Middle frontal gyrus (tissue), 1 donor: ENCODE data around the gene PARP1.
"Not testable (repeated sequence)": the region's sequence is repeated elsewhere in the genome, so short reads cannot be mapped to it uniquely, and the experiment has no call there.

Experiments used
- DNase-seq: peaks from one replicate; pipeline ENCODE4 v3.0.0-alpha.2; 2015; ENCODE audit warnings: low spot score; ENCODE audit errors: extremely low spot score

Gene PARP1

DNA sequence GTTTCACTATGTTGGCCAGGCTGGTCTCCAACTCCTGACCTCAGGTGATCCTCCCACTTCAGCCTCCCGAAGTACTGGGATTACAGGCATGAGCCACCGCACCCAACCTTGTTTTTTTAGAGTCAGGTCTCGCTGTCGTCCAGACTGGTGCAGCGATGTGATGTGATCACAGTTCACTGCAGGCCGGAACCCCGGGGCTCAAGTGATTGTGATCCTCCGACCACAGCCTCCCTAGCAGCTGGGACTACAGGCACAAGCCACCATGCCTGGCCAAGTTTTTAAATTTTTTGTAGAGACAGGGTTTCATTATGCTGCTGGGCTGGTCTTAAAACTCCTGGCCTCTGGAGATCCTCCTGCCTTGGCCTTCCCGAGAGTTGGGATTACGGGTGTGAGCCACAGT lies 52.9 kb downstream of the PARP1 start:
- no peak for DNase-seq

DNA sequence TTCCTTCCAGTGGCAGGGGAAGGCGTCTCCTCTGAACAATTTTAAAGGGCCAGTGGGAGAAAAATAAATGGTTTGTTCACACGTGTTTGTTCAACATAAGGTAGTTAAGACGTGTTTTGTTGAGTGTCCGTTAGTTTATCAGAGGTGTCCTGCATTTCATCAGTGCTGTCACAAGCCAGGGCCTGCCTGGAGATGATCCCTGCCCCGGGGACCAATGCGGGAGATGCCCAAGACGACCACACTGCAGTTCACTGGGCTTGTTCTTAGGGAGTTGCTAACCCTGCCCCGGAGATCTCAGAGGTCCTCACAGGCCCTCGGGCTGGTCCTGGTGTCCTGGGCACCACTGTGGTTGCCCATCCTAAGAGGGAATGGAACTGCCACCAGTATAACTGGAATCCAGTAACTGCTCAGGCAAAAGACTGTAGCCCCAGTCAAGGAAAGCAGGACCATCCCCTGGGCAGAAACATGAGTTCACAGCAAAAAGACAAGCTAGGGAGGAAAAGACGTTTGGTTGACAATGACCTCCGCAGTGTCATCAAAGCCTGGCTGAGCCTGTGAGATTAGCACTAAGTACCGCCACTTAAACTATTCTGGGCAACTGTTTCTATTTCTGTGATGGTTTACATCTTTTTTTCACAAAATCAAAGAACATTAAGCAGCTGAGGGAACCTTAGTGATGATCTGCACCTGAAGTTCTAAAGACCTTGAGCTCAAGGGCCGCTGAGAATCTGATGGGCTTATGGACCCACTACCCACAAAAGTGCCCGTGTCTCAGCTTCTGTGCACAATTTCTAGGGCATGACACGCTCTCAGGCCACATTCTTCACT lies 54.0 kb downstream of the PARP1 start:
- DNase-seq: no peak

DNA sequence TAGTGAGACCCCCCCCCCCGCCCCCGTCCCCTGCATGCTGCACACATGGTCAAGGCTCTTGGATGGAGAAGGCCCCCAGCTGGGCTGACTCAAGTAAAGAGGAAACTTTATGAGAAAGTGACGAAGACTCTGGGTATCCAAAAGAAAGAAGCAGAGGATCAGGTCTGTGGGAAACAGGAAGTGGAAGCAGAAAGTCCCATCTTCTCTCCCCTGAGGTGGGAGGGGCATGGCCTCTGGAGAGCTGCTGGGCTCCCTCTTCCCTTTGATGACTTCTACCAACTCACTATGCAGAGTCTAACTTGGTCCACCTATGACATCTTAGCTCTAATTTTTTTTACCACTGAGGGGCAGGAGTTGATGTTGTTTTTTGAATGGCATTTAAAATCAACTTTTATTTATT lies 56.2 kb downstream of the PARP1 start:
- no peak for DNase-seq

DNA sequence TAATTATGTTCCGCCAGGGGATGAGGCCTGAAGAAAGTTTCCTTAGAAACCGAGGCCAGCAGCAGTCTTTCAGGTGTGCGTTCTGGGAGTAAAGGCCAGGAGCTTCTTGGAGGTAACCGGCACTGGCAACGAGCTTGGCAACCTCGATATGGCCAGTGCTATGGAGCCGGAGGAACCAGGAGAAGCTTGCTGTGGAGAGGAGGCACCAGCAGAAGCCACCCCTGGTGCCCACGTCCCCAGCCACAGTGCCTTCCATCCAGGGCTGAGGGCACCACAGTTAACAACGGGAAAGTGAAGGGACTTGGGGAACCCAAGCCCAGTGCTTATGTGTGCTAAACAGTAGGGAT lies 57.4 kb downstream of the PARP1 start:
- DNase-seq: no peak

GRCh38 chr1:226349801-226350518 lies 57.9 kb downstream of the PARP1 start:
- DNase-seq: no peak

DNA sequence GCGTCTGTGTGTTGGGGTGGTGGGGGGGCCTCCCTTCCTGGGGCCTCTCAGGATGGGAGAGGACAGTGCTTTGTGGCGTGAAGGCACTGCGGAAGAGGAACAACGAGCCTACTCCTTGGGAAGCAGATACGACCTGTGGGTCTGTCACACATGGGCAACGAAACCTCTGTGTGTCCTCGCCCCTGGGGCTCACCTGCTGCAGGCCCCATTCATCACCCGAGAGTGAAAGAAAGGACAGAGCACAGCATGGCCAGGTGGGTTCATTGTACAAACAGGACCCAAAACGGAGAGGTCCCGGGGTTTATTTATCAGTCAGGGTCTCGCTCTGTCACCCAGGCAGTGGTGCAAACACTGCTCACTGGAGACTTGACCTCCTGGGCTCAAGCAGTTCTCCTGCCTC lies 58.8 kb downstream of the PARP1 start:
- DNase-seq: no peak

- DNase-seq: no peak
Measured at GRCh38 chr1:226344441-226345259, 63.2 kb downstream of the PARP1 start.

- DNase-seq: no peak
Measured at GRCh38 chr1:226342656-226343055, 65.2 kb downstream of the PARP1 start.

DNA sequence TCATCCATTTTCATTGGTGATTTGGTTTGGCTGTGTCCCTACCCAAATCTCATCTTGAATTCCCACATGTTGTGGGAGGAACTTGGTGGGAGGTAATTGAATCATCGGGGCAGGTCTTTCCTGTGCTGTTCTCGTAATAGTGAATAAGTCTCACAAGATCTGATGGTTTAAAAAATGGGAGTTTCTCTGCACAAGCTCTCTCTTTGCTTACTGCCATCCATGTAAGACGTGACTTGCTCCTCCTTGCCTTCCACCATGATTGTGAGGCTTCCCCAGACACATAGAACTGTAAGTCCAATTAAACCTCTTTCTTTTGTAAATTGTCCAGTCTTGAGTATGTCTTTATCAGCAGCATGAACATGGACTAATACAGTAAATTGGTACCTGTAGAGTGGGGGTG lies 67.8 kb downstream of the PARP1 start:
- DNase-seq: not testable (repeated sequence)

- DNase-seq: no peak
Measured at GRCh38 chr1:226337276-226337875, 70.5 kb downstream of the PARP1 start.

DNA sequence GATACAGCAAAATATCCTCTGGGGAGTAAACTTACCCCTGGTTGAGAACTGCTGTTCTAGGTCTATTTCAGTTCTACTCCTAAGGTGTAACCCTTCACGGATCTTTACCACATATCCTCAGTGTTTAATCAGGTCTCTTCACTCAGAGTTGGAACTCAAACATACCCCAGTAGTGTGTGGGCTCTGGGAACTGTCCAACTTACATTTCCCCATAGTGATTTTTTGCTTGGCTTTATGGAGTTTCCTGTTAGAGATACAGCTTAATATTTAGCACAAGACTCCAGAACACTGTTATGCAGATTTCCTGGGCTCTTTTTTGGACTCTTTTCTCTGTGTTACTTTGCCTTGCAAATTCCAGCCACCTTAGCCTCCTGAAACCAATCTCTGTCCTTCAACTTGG lies 72.2 kb downstream of the PARP1 start:
- DNase-seq: no peak

- no peak for DNase-seq
Measured at GRCh38 chr1:226332947-226333346, 74.9 kb downstream of the PARP1 start.

GRCh38 chr1:226329237-226329636 lies 78.7 kb downstream of the PARP1 start:
- DNase-seq: no peak

GRCh38 chr1:226327761-226328162 lies 80.1 kb downstream of the PARP1 start:
- no peak for DNase-seq

- no peak for DNase-seq
Measured at GRCh38 chr1:226325178-226325577, 82.7 kb downstream of the PARP1 start.

DNA sequence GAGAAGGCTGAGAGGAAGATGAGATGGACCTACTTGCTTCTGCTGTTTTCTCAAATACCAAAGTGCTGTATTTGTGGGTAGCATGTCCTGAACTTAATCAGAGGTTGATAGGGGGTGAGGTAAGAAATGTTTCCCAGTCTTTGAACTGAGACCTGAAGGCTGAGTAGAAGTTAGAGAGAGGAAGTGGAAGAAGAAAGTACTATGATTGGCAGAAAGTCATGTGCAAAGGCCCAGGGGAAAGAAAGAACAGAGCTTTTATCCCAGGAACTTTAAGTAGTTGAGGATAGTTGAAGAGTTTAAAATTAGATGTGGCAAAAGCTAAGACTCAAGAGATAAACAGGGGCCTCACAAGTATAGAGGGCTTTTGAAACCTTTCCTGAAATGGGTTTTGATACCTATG lies 83.4 kb downstream of the PARP1 start:
- DNase-seq: no peak

DNA sequence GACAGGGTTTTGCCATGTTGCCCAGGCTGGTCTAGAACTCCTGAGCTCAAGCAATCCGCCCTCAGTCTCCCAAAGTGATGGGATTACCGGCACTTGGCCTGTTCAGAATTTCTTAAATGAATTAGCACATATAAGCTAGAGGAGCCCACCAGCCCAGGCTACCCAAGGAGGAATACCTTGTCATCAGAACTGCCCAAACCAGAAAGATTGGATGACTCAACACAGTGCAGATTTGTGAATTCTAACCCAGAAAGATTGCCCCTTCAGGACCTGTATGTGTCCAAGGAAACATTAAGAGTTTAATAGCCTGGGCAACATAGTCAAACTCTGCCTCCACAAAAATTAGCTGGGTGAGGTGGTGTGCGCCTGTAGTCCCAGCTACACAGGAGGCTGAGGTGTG lies 84.9 kb downstream of the PARP1 start:
- no peak for DNase-seq

DNA sequence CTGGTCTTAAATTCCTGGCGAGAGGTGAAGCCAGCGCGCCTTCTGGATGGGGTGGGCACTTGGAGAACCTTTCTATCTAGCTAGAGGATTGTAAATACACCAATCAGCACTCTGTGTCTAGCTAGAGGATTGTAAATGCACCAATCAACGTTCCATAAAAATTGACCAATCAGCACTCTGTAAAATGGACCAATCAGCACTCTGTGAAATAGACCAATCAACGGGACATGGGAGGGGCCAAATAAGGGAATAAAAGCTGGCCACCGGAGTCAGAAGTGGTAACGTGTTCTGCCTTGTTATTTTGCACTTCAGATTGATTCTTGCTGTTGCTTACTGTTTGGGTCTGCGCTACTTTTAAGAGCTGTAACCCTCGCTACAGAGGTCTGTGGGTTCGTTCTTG lies 87.0 kb downstream of the PARP1 start:
- DNase-seq: no peak

GRCh38 chr1:226318471-226318870 lies 89.4 kb downstream of the PARP1 start:
- no peak for DNase-seq

GRCh38 chr1:226314055-226314454 lies 93.8 kb downstream of the PARP1 start:
- DNase-seq: no peak

DNA sequence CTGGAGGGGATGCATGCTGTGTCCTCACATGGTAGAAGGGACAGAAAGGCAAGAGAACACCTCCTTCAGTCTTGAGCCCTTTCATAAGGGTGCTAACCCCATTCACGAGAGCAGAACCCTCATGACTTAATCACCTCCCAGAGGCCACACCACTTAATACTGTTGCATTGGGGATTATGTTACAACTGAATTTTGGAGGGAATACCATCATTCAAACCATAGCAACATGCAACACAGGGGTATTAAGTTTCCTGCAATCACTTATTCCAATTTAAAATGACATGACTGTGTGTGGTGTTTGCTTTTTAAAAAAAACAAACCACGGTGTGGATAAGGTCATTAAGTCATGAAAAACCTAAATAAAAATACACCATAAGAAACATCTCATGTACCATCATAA lies 95.8 kb downstream of the PARP1 start:
- DNase-seq: no peak

DNA sequence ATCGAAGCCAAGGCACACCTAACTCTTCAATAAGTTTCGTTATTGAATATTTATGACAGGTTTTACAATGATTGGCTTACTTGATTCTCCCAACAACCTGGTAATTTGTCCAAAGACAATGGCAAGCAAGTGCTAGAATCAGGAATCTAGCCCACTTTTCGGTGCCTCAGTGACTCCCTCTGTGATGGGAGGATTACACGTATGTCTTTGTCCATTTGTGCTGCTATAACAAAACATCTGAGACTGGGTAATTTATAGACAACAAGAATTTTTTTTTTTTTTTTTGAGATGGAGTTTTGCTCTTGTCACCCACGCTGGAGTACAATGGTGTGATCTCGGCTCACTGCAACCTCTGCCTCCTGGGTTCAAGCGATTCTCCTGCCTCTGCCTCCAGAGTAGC lies 96.5 kb downstream of the PARP1 start:
- no peak for DNase-seq
